Lung (tissue), 12 donors: ENCODE results near the gene GABRR3. TPM values are rescaled to one million over a fixed set of nuclear protein-coding genes. Genes with fewer than 3 reads are reported as not detected.
A peak's percentile ranks its signal among the peaks of the same experiment; 100 is the strongest.

ENCODE experiments used
- ATAC-seq: fragments of 200-7000 bp; cut with Tn5 transposase; one replicate; pipeline ENCODE4 v1.9.1; 2020; ENCODE audit warnings: moderate number of reproducible peaks; ENCODE audit not compliant: insufficient read depth, low FRiP score
- DNase-seq, 3 donors: peaks; one replicate each; pipeline ENCODE4 v3.0.0-alpha.2; 2013 to 2017
- H3K27ac ChIP-seq, 2 donors: one replicate each; pipeline ENCODE4 v1.5.1; 2013; ENCODE audit warnings: mild to moderate bottlenecking in 2 of 2, moderate library complexity in 2 of 2, control low read depth in 1 of 2, inconsistent platforms in 1 of 2, low read depth in 1 of 2, low read length in 1 of 2
- H3K27me3 ChIP-seq, 3 donors: one replicate each; pipeline ENCODE4 v1.5.1; 2013; ENCODE audit warnings: low read length in 2 of 3; ENCODE audit not compliant: control insufficient read depth in 3 of 3, insufficient read depth in 3 of 3
- H3K36me3 ChIP-seq, 4 donors: one replicate each; pipeline ENCODE4 v1.5.1; 2013; ENCODE audit warnings: low read length in 4 of 4, mild to moderate bottlenecking in 1 of 4, moderate library complexity in 1 of 4; ENCODE audit not compliant: control insufficient read depth in 4 of 4, insufficient read depth in 4 of 4
- H3K4me1 ChIP-seq, 5 donors: one replicate each; pipeline ENCODE4 v1.5.1; 2013; ENCODE audit warnings: low read length in 5 of 5, mild to moderate bottlenecking in 2 of 5, moderate library complexity in 1 of 5; ENCODE audit not compliant: control insufficient read depth in 5 of 5, insufficient read depth in 5 of 5
- H3K4me3 ChIP-seq: one replicate; pipeline ENCODE4 v1.5.1; 2013; ENCODE audit warnings: mild to moderate bottlenecking, control low read depth, moderate library complexity
- H3K9ac ChIP-seq, 2 donors: one replicate each; pipeline ENCODE4 v1.5.1; 2013; ENCODE audit warnings: low read length in 2 of 2, control low read depth in 1 of 2; ENCODE audit not compliant: insufficient read depth in 1 of 2
- H3K9me3 ChIP-seq, 4 donors: one replicate each; pipeline ENCODE4 v1.5.1; 2013; ENCODE audit warnings: low read length in 3 of 4, mild to moderate bottlenecking in 1 of 4, moderate library complexity in 1 of 4; ENCODE audit not compliant: control insufficient read depth in 4 of 4, insufficient read depth in 3 of 4
- WGBS, 2 donors: extraction: QIAGEN DNeasy Blood & Tissue Kit; methylation state at CpG; one replicate each; pipeline ENCODE4 v1.1.7; 2013; 5-methylcytosine and 5-hydroxymethylcytosine counted together
- polyA plus RNA-seq, 2 donors: library from polyadenylated mRNA; stranded (reverse); fragments of 200-250 nt; gene quantifications; one replicate each; pipeline ENCODE4 v1.2.1, GENCODE V29; 2013
- total RNA-seq, 2 donors: library from RNA; depleted of rRNA in 1 of 2; stranded (reverse); fragments of >200 nt in 1 of 2; gene quantifications; one replicate each; pipeline ENCODE4 v1.2.1, GENCODE V29; 2014 to 2021
- TF ChIP-seq, protein P1 (sequence below): IDR thresholded peaks from 2 replicates; pipeline ENCODE4 v1.5.1; 2012; ENCODE audit warnings: mild to moderate bottlenecking; ENCODE audit errors: control extremely low read depth, extremely low read depth
- donor health status: control.
- donor health status: control.
- donor health status: Bipolar disorder and iron deficiency.
- donor health status: healthy.
- donor health status: DM: yes; HTN: yes; CAD: no.

GABRR3 gene
- total and polyA plus RNA-seq, 4 donors: 0.09 TPM; not detected in 3

DNA sequence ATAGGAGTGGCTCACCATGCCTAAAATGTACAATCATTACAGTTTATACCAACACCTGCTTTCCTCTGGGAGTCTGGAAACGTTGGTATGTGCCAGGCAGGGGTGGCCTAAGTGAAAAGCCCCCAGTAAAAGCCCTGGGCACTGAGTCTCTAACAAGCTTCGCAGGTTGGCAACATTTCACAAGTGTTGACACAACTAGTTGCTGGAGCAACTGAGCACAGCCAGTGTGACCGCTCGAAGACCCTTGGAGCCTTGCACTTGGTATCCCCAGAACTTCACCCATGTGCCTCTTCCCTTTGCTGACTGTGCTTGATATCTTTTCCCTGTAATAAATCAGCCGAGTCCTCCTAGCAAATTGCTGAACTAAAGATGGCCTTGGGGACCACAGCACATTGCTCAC is 65.6 kb downstream of the GABRR3 start:
- peaks cover 0 to 37% (median 0%) of the 10 kb centered on the region in 5 donors for H3K4me1 ChIP-seq
- H3K27ac ChIP-seq: no peak overlapping the region
- H3K4me3 ChIP-seq: no peak overlapping the region
- peak in 2 of 3 donors; percentile 17 to 23 for DNase-seq
- no peaks in the 10 kb centered on the region for H3K27me3 ChIP-seq
- H3K9ac ChIP-seq: peak overlapping the region in 1 of 2 donors; percentile 43
- H3K9me3 ChIP-seq: peaks cover 0 to 2% (median 0%) of the 10 kb centered on the region in 4 donors
- ATAC-seq: no peak
- H3K36me3 ChIP-seq: peaks cover 0 to 8% (median 5%) of the 10 kb centered on the region in 4 donors
- TF ChIP-seq, protein P1, sequence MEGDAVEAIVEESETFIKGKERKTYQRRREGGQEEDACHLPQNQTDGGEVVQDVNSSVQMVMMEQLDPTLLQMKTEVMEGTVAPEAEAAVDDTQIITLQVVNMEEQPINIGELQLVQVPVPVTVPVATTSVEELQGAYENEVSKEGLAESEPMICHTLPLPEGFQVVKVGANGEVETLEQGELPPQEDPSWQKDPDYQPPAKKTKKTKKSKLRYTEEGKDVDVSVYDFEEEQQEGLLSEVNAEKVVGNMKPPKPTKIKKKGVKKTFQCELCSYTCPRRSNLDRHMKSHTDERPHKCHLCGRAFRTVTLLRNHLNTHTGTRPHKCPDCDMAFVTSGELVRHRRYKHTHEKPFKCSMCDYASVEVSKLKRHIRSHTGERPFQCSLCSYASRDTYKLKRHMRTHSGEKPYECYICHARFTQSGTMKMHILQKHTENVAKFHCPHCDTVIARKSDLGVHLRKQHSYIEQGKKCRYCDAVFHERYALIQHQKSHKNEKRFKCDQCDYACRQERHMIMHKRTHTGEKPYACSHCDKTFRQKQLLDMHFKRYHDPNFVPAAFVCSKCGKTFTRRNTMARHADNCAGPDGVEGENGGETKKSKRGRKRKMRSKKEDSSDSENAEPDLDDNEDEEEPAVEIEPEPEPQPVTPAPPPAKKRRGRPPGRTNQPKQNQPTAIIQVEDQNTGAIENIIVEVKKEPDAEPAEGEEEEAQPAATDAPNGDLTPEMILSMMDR: no peak
- WGBS, 2 donors: 84 to 89% methylated on average over 5 of the region's 5 CpGs

DNA sequence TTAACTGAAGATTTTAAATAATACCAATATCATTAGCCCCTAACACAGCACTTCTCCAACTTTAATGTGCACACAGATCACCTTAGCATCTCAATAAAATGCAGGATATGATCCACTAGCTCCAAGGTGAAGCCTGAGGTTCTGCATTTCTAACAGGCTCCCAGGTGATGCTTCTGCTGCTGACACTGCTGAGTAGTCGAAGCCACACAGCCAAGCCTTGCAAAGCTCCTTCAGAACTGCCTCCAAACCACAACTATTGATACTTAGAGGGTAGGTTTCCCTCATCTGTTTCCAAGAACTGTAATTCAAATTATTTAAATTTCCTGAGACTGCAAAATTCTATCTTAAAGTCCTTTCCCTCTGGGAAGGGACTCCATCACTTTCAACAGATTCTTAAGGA is 66.7 kb downstream of the GABRR3 start:
- 90 to 96% methylated on average over 1 of the region's 1 CpG for WGBS, 2 donors
- DNase-seq (no peak), ATAC-seq (no peak)
- Histone ChIP-seq H3K27me3 (no peaks in the 10 kb centered on the region), H3K36me3 (peaks cover 1 to 14% (median 6%) of the 10 kb centered on the region in 4 donors), H3K9ac (peak overlapping the region in 1 of 2 donors; percentile 43), H3K27ac (no peak overlapping the region), H3K4me1 (peaks cover 0 to 37% (median 4%) of the 10 kb centered on the region in 5 donors), H3K9me3 (peaks cover 0 to 2% (median 0%) of the 10 kb centered on the region in 4 donors), H3K4me3 (no peak overlapping the region)
- TF ChIP-seq, protein P1: no peak

DNA sequence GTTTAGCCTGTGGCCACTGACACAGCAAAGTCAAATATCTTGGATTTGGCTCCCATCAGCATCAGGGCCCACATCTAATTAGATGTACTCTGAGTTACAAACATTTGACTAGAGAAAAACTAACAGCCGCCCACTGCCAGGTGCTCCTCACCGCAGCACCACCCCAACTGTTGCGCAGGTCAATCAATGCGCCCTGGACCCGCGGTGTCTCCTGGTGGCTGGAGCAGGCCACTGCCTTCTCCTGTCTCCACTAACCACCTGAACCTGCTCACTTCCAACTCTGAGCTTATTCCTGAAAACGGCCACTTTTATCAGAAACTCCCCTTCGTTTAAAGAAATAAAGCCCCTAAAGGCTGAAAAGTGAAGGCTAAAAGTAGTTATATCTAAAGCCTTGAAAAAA is 67.1 kb downstream of the GABRR3 start:
- H3K36me3 ChIP-seq: peaks cover 1 to 14% (median 6%) of the 10 kb centered on the region in 4 donors
- H3K27ac ChIP-seq: no peak overlapping the region
- H3K9me3 ChIP-seq: peaks cover 0 to 2% (median 0%) of the 10 kb centered on the region in 4 donors
- DNase-seq (no peak), ATAC-seq (no peak)
- TF ChIP-seq, protein P1: no peak
- H3K27me3 ChIP-seq: no peaks in the 10 kb centered on the region
- 96% methylated on average over 8 of the region's 8 CpGs for WGBS, 2 donors
- no peak overlapping the region for H3K4me3 ChIP-seq
- no peak overlapping the region for H3K9ac ChIP-seq
- H3K4me1 ChIP-seq: peaks cover 0 to 33% (median 4%) of the 10 kb centered on the region in 5 donors
